Stomach (tissue), 9 donors: ENCODE measurements around the gene GTPBP8. TPM values are rescaled to one million over a fixed set of nuclear protein-coding genes. Genes with fewer than 3 reads are reported as not detected.

ENCODE experiments used
- DNase-seq, 2 donors: peaks; one replicate each; pipeline versions ENCODE4 v3.0.0 to v3.0.0-alpha.2; 2013 to 2019
- H3K27ac ChIP-seq, 5 donors: fragments of 200-600 bp in 4 of 5; sonication (generic) in 4 of 5; one replicate each; pipeline ENCODE4 v1.5.1; 2013 to 2019; ENCODE audit warnings: mild to moderate bottlenecking in 1 of 5, moderate library complexity in 1 of 5
- H3K27me3 ChIP-seq, 3 donors: fragments of 200-600 bp; sonication (generic); one replicate each; pipeline ENCODE4 v1.5.1; 2017 to 2019; ENCODE audit warnings: mixed run types in 1 of 3
- H3K36me3 ChIP-seq, 4 donors: fragments of 200-600 bp; sonication (generic); 1 replicate in 3 of 4; 2 replicates in 1 of 4; pipeline ENCODE4 v1.5.1; 2016 to 2019
- H3K4me1 ChIP-seq, 4 donors: fragments of 200-600 bp; sonication (generic); one replicate each; pipeline ENCODE4 v1.5.1; 2016 to 2019
- H3K4me3 ChIP-seq, 4 donors: fragments of 200-600 bp; sonication (generic) in 3 of 4; one replicate each; pipeline ENCODE4 v1.5.1; 2016 to 2019; ENCODE audit warnings: mild to moderate bottlenecking in 1 of 4
- H3K9me3 ChIP-seq, 4 donors: fragments of 200-600 bp; sonication (generic); one replicate each; pipeline ENCODE4 v1.5.1; 2016 to 2019
- EP300 ChIP-seq: sonication (generic); formaldehyde crosslinking; IDR thresholded peaks from one replicate; pipeline ENCODE4 v1.6.1; 2017; ENCODE audit warnings: antibody characterized with exemption
- POLR2A ChIP-seq, 4 donors: fragments of 450-650 bp; IDR thresholded peaks; one replicate each; pipeline ENCODE4 v1.6.1; 2016; ENCODE audit warnings: antibody characterized with exemption in 4 of 4, control low read depth in 2 of 4, mild to moderate bottlenecking in 1 of 4, moderate library complexity in 1 of 4
- POLR2AphosphoS5 ChIP-seq, 3 donors: sonication (generic); formaldehyde crosslinking; IDR thresholded peaks; one replicate each; pipeline ENCODE4 v1.6.1; 2016; ENCODE audit warnings: antibody characterized with exemption in 3 of 3
- WGBS, 5 donors: extraction: QIAGEN DNeasy Blood & Tissue Kit in 3 of 5; methylation state at CpG; one replicate each; pipeline versions ENCODE4 v1.1.5 to v1.1.7; 2013 to 2018; 5-methylcytosine and 5-hydroxymethylcytosine counted together
- intact Hi-C: fragments of 100-400 bp; cut with DNase I; formaldehyde crosslinking; loops from one replicate; pipeline ENCODE4 v1.15.1; 2023; ENCODE audit warnings: low total_unique reads
- polyA plus RNA-seq, 3 donors: library from polyadenylated mRNA; stranded (reverse); fragments of 200-250 nt; gene quantifications; one replicate each; pipeline ENCODE4 v1.2.3, GENCODE V29; 2013
- total RNA-seq, 5 donors: library from RNA; depleted of rRNA; stranded (reverse); fragments of >200 nt; gene quantifications; one replicate each; pipeline versions ENCODE4 v1.1.0 to v1.2.3, GENCODE V29; 2014 to 2016
- TF ChIP-seq, protein P1 (sequence below), 7 experiments: fragments of 450-650 bp in 4 of 7; fragments of 200-600 bp in 3 of 7; sonication (generic) in 3 of 7; IDR thresholded peaks; one replicate each; pipeline ENCODE4 v1.5.1; 2016 to 2019; ENCODE audit warnings: antibody characterized with exemption in 7 of 7, control low read depth in 2 of 7, mild to moderate bottlenecking in 1 of 7
- donor health status: healthy with polysubstance abuse.
- donor health status: Bipolar disorder and iron deficiency.
- donor health status: healthy.

GTPBP8 gene
- total and polyA plus RNA-seq, 8 donors: 7.5 to 19.8 (median 12.6) TPM; not detected in 1

DNA sequence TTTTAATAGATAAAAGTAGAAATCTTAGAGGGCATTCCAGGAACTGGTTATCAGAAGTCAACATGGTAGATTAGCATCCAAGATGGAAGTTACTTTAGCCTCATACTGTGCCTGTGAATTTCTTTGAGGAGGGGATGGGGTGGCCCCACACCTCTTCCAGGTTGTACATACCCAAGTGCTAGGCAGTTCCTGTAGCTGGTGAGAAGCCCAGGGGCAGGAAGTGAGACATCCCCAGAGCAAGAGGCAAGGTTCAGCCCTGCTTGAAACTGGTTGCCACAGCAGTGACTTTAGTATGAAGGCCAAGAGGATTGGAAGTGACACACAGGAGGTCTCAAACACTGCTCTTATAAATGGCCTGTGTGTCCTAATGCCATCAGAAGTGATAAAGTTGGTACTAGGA lies 11.9 kb downstream of the GTPBP8 start:
- Histone ChIP-seq H3K27ac (no peak overlapping the region), H3K9me3 (no peaks in the 10 kb centered on the region), H3K4me3 (no peak overlapping the region), H3K4me1 (peaks cover 0 to 7% (median under 1%) of the 10 kb centered on the region in 4 donors), H3K27me3 (no peaks in the 10 kb centered on the region), H3K36me3 (peaks cover 26 to 99% (median 96%) of the 10 kb centered on the region in 4 donors)
- intact Hi-C loops: no loop called here
- TF ChIP-seq POLR2A (IDR thresholded peaks at IDR 0.05): no peak
- no peak for TF ChIP-seq EP300
- TF ChIP-seq POLR2AphosphoS5 (IDR thresholded peaks at IDR 0.05): no peak
- TF ChIP-seq, protein P1, sequence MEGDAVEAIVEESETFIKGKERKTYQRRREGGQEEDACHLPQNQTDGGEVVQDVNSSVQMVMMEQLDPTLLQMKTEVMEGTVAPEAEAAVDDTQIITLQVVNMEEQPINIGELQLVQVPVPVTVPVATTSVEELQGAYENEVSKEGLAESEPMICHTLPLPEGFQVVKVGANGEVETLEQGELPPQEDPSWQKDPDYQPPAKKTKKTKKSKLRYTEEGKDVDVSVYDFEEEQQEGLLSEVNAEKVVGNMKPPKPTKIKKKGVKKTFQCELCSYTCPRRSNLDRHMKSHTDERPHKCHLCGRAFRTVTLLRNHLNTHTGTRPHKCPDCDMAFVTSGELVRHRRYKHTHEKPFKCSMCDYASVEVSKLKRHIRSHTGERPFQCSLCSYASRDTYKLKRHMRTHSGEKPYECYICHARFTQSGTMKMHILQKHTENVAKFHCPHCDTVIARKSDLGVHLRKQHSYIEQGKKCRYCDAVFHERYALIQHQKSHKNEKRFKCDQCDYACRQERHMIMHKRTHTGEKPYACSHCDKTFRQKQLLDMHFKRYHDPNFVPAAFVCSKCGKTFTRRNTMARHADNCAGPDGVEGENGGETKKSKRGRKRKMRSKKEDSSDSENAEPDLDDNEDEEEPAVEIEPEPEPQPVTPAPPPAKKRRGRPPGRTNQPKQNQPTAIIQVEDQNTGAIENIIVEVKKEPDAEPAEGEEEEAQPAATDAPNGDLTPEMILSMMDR (IDR thresholded peaks at IDR 0.05): no peak
- DNase-seq: peak in 1 of 2 donors; percentile 30

DNA sequence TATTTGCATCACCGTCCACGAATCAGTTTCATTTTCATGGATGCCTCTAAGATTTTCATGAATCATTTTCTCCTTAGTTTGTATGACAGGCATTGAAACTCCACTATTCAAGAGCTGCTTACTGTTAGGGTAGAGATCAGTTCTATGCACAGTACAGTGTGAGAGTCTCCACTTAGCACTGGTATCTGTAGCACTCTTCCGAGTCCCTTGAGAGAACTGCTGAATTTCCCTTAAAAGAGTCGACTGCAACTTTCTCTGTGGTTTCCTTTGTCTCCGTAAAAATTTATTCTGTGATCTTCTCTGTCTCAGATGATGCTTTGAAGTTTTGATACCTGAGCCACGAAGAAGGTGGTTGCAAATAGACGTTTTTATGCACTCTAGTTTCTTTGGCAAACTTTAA lies 14.8 kb downstream of the GTPBP8 start:
- intact Hi-C loops: no loop called here
- H3K4me3 ChIP-seq: no peak overlapping the region
- TF ChIP-seq, protein P1 (IDR thresholded peaks at IDR 0.05): no peak
- no peak for TF ChIP-seq POLR2A (IDR thresholded peaks at IDR 0.05)
- TF ChIP-seq POLR2AphosphoS5 (IDR thresholded peaks at IDR 0.05): no peak
- no peak for TF ChIP-seq EP300
- H3K27ac ChIP-seq: no peak overlapping the region
- peaks cover 0 to 12% (median 4%) of the 10 kb centered on the region in 4 donors for H3K4me1 ChIP-seq
- DNase-seq: peak in 1 of 2 donors; percentile 25
- H3K27me3 ChIP-seq: no peaks in the 10 kb centered on the region
- WGBS, 5 donors: 76 to 82% (median 81%) methylated on average over 7 of the region's 7 CpGs
- H3K36me3 ChIP-seq: peaks cover 29 to 98% (median 95%) of the 10 kb centered on the region in 4 donors
- no peaks in the 10 kb centered on the region for H3K9me3 ChIP-seq

DNA sequence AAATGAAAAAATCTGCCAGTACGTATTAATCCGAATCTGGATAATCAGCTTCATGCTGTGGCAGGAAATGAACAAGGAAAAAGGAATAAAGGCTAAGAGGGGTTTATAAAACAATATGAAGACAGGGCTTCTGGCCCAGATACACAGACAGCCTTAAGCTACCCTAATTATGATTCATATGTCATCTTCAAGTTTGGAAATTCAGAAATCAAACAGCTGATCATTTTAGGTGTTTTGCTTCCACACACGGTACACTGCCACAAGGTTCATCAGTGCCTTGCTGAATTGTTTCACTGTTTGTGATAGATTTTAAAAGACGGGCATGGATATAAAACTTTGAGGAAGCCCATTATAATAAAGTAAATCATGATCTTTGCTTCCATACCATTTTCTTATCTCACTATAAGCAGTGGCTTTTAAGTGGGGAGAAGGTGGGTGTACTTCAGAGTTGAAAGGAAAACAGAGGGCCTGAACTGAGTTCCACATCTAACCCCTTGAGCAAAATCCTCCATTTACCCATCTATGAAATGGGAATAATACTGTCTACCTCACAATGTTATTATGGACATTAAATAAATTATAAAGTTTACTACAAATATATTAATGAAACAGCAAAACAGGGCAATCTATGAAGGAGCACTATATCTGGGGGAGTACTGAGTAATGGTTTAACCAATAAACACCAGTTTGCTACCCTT lies 15.7 kb downstream of the GTPBP8 start:
- Histone ChIP-seq H3K4me1 (peaks cover 0 to 12% (median 4%) of the 10 kb centered on the region in 4 donors), H3K27me3 (no peaks in the 10 kb centered on the region), H3K36me3 (peaks cover 35 to 98% (median 94%) of the 10 kb centered on the region in 4 donors), H3K9me3 (no peaks in the 10 kb centered on the region), H3K27ac (no peak overlapping the region), H3K4me3 (no peak overlapping the region)
- WGBS, 5 donors: 82 to 92% (median 87%) methylated on average over 4 of the region's 4 CpGs
- TF ChIP-seq POLR2AphosphoS5 (IDR thresholded peaks at IDR 0.05) (no peak), EP300 (no peak), POLR2A (IDR thresholded peaks at IDR 0.05) (no peak)
- TF ChIP-seq, protein P1 (IDR thresholded peaks at IDR 0.05): no peak
- intact Hi-C loops: no loop called here
- no peak for DNase-seq

DNA sequence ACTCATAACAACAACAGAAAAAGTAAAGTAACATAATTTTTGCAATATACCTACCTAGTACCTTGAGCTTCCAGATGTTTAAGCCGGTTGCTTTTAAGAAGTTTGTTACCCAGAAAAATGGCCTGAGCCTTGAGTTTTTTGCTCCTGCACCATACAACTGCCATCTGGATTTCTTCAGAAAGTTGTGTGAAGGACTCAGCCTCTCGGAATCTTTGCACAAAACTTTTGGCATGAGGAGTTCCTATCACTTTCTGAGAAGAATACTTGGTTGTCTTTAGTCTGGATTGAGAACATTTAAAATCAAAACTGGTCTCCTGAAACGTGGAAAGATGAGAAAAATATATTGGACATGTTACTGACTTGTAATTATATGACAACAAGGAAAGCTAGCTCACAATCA lies 17.3 kb downstream of the GTPBP8 start:
- 69 to 83% (median 80%) methylated on average over 3 of the region's 3 CpGs for WGBS, 5 donors
- Histone ChIP-seq H3K27me3 (no peaks in the 10 kb centered on the region), H3K4me3 (no peak overlapping the region), H3K36me3 (peaks cover 35 to 96% (median 89%) of the 10 kb centered on the region in 4 donors), H3K4me1 (peaks cover 0 to 12% (median 0%) of the 10 kb centered on the region in 4 donors), H3K27ac (no peak overlapping the region), H3K9me3 (no peaks in the 10 kb centered on the region)
- intact Hi-C loops: no loop called here
- TF ChIP-seq POLR2AphosphoS5 (IDR thresholded peaks at IDR 0.05) (peak in 1 of 3 donors; percentile 29), EP300 (no peak), POLR2A (IDR thresholded peaks at IDR 0.05) (no peak)
- TF ChIP-seq, protein P1 (IDR thresholded peaks at IDR 0.05): no peak
- no peak for DNase-seq
